ENCODE results near the gene KY. TPM values are rescaled to one million over a fixed set of nuclear protein-coding genes. Genes with fewer than 3 reads are reported as not detected.
A peak's percentile ranks its signal among the peaks of the same experiment; 100 is the strongest.

KY gene
- total RNA-seq, 4 donors from 2014 or later: 0.19 to 1.2 TPM; not detected in 2

DNA sequence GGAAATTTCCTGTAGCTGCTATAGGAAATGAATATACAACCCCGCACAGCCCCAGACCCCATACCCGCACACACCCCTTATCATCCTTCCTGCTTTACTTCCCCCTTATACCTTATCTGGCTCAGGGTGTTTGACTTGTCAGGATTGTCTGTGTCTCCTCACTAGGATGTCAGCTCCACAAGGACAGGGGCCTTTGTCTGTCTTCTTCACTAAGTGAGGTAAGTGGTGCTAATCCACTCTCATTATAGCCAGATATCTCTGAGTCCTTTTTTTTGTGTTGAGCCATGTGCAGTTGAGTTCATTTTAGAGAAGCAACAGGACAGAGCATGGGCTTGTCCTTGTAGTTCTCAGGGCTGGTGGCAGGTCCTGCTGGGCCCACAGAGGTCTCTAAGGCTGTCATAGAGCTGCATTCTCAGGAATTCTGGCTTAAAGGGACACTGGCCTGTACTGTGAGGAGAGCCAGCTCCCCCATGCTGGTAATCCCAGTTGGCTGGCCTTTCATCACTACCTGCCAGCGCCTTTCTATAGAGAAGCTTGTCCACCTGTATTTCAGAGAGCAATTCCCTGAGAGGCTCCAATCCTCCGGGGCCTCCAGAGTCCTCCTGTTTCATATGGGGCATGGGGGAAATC is 9.0 kb downstream of the KY start:
- no peaks in the 10 kb centered on the region for H3K36me3 ChIP-seq
- TF ChIP-seq CTCF (IDR thresholded peaks at IDR 0.05) (no peak), POLR2A (IDR thresholded peaks at IDR 0.05) (no peak)
- no peaks in the 10 kb centered on the region for H3K9me3 ChIP-seq
- intact Hi-C loops (cut with DNase I): no loop called here
- H3K27ac ChIP-seq: no peak overlapping the region
- WGBS, 2 donors: 94 to 100% methylated on average over 2 to 3 of the region's 4 CpGs
- no peak for DNase-seq
- no peaks in the 10 kb centered on the region for H3K27me3 ChIP-seq
- H3K4me3 ChIP-seq: no peak overlapping the region
- no peaks in the 10 kb centered on the region for H3K4me1 ChIP-seq

- WGBS, 2 donors: 63 to 64% methylated on average over 4 of the region's 4 CpGs
- Histone ChIP-seq H3K27me3 (no peaks in the 10 kb centered on the region), H3K4me3 (no peak overlapping the region), H3K27ac (no peak overlapping the region), H3K36me3 (no peaks in the 10 kb centered on the region), H3K9me3 (no peaks in the 10 kb centered on the region), H3K4me1 (no peaks in the 10 kb centered on the region)
- intact Hi-C loops (cut with DNase I): no loop called here
- DNase-seq: no peak
- no peak for TF ChIP-seq POLR2A (IDR thresholded peaks at IDR 0.05)
- TF ChIP-seq CTCF (IDR thresholded peaks at IDR 0.05): peak in 2 of 6 experiments; percentile 28 to 47
Observed at GRCh38 chr3:134640872-134641470, 9.9 kb downstream of the KY start.

DNA sequence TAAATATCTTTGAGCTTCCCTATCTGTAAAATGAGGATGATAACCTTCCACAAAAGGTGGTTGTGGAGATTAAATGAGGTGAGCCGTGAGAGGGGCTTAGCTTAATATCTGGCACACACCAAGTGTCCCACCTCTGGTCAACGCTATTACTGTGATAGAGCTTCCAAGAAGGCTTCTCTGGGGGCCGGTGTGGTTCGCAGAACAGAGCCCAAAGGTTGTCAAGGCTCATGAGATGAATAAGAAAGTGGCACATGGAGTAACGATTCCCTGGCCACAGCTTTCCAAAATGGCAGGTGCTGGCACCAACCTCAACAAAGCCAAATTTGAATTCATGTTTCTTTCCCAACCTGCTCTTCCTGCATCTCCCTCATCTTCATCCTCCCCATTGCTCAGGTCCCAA is 10.4 kb downstream of the KY start:
- no peaks in the 10 kb centered on the region for H3K9me3 ChIP-seq
- no peak overlapping the region for H3K27ac ChIP-seq
- H3K4me3 ChIP-seq: no peak overlapping the region
- 88 to 91% methylated on average over 4 to 5 of the region's 5 CpGs for WGBS, 2 donors
- H3K27me3 ChIP-seq: no peaks in the 10 kb centered on the region
- no peaks in the 10 kb centered on the region for H3K4me1 ChIP-seq
- intact Hi-C loops (cut with DNase I): no loop called here
- DNase-seq: no peak
- no peaks in the 10 kb centered on the region for H3K36me3 ChIP-seq
- no peak for TF ChIP-seq CTCF (IDR thresholded peaks at IDR 0.05)

DNA sequence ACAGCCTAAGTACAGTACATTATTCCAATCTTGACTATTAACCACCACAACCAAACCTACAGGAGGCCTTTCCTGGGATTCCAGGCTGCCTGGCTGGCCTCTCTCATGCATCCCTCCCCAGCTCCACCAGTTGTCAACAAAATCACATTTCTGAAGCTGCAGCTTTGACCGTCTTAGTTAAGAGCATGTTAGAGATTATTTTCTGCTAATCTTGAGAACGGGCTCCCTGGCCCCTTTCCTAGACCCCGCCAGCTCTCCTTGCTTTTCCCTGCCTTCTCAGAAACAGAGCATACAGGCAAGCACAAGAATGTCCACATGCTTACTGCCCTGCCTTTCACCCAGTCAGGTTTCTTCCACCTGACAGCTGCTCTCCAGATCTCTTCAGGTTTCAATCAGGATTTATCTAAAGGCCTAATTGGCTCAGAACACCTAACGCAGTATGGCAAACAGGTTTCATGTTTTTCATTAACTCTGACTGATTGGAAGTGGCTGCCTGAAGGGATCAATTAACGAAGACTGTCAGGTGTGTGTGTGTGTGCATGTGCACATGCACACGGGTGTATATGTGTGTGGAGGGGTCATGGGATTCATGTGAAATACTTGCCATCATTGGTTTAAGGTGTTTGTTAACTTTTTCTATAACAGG is 12.3 kb downstream of the KY start:
- TF ChIP-seq POLR2A (IDR thresholded peaks at IDR 0.05): no peak
- TF ChIP-seq CTCF (IDR thresholded peaks at IDR 0.05): no peak
- Histone ChIP-seq H3K4me1 (no peaks in the 10 kb centered on the region), H3K9me3 (no peaks in the 10 kb centered on the region), H3K36me3 (no peaks in the 10 kb centered on the region), H3K27me3 (no peaks in the 10 kb centered on the region), H3K4me3 (no peak overlapping the region), H3K27ac (no peak overlapping the region)
- 74 to 82% methylated on average over 6 of the region's 6 CpGs for WGBS, 2 donors
- no peak for DNase-seq
- intact Hi-C loops (cut with DNase I): no loop called here

DNA sequence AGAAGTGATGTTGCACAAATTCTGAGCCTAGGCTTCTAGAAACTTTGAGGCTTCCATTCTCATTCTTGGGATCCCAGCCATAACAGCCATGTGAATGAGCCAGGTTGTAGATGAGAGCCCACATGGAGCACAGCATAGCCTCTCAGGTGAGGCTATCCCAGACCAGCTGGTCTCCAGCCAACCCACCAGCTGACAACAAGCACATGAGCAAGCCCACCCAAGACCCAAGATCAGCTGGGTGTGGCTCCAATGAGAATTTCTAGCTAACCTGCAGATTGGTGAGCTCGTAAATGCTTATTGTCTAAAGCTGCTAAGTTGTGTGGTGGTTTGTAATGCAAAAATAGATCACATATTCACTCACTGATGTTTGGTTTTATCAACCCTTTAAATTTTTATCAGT is 14.4 kb downstream of the KY start:
- no peak for TF ChIP-seq POLR2A (IDR thresholded peaks at IDR 0.05)
- no peak for TF ChIP-seq CTCF (IDR thresholded peaks at IDR 0.05)
- Histone ChIP-seq H3K4me1 (no peaks in the 10 kb centered on the region), H3K4me3 (no peak overlapping the region), H3K27ac (no peak overlapping the region), H3K9me3 (peaks cover 0 to 5% (median 0%) of the 10 kb centered on the region in 3 donors), H3K27me3 (no peaks in the 10 kb centered on the region), H3K36me3 (no peaks in the 10 kb centered on the region)
- intact Hi-C loops (cut with DNase I): no loop called here
- WGBS, 2 donors: 88 to 94% methylated on average over 1 of the region's 1 CpG
- DNase-seq: no peak
